ENCODE results near the gene GPR17.

The GPR17 gene

GRCh38 chr2:127650041-127650784 lies 4.3 kb downstream of the GPR17 start:
- ATAC-seq = peak; percentile 2; the same call in 1 of the 3 replicates
- TF ChIP-seq ZC3H10 (CRISPR knock-in tag; IDR thresholded peaks at IDR 0.05) = no peak
- TF ChIP-seq ARNTL (CRISPR knock-in tag; IDR thresholded peaks at IDR 0.05; ENCODE audit: borderline replicate concordance, low read depth) = no peak
- TF ChIP-seq SNAI2 (CRISPR knock-in tag; IDR thresholded peaks at IDR 0.05) = no peak
- no peak for TF ChIP-seq CREB5 (CRISPR knock-in tag; IDR thresholded peaks at IDR 0.05; ENCODE audit: low read depth)

- TF ChIP-seq SNAI2 (CRISPR knock-in tag; IDR thresholded peaks at IDR 0.05) (no peak), ZNF8 (CRISPR knock-in tag; IDR thresholded peaks at IDR 0.05) (no peak), PATZ1 (CRISPR knock-in tag; IDR thresholded peaks at IDR 0.05; ENCODE audit: borderline replicate concordance) (no peak), TOX (CRISPR knock-in tag; IDR thresholded peaks at IDR 0.05; ENCODE audit: borderline replicate concordance) (no peak), ZC3H10 (CRISPR knock-in tag; IDR thresholded peaks at IDR 0.05) (no peak), POU6F1 (CRISPR knock-in tag; IDR thresholded peaks at IDR 0.05; ENCODE audit: borderline replicate concordance, low read depth) (no peak), ISL1 (CRISPR knock-in tag; IDR thresholded peaks at IDR 0.05) (no peak), TSHZ2 (CRISPR knock-in tag; IDR thresholded peaks at IDR 0.05) (no peak), TCF4 (CRISPR knock-in tag; IDR thresholded peaks at IDR 0.05; ENCODE audit: borderline replicate concordance) (no peak), CSDC2 (CRISPR knock-in tag; IDR thresholded peaks at IDR 0.05) (no peak)
Observed at GRCh38 chr2:127650785-127651380, 4.9 kb downstream of the GPR17 start.

GRCh38 chr2:127651381-127651809 lies 5.4 kb downstream of the GPR17 start:
- TF ChIP-seq ISL1 (CRISPR knock-in tag; IDR thresholded peaks at IDR 0.05) (no peak), TOX (CRISPR knock-in tag; IDR thresholded peaks at IDR 0.05; ENCODE audit: borderline replicate concordance) (no peak)
- ATAC-seq = no peak

More at GRCh38 chr2:127650785-127651380, 4.9 kb downstream of the GPR17 start:
- ATAC-seq = no peak

GRCh38 chr2:127651971-127652550 lies 6.1 kb downstream of the GPR17 start:
- ATAC-seq = peak; percentile 65
- no peak for TF ChIP-seq GLIS3 (CRISPR knock-in tag; IDR thresholded peaks at IDR 0.05)
- no peak for TF ChIP-seq ZNF70 (CRISPR knock-in tag; IDR thresholded peaks at IDR 0.05)
- no peak for TF ChIP-seq ESRRG (CRISPR knock-in tag; IDR thresholded peaks at IDR 0.05)
- TF ChIP-seq ZFP3 (CRISPR knock-in tag; IDR thresholded peaks at IDR 0.05) = peak; percentile 17; the same call in 1 of the 2 replicates
- TF ChIP-seq PATZ1 (CRISPR knock-in tag; IDR thresholded peaks at IDR 0.05; ENCODE audit: borderline replicate concordance) = no peak
- TF ChIP-seq ZFP30 (CRISPR knock-in tag; IDR thresholded peaks at IDR 0.05) = no peak
- no peak for TF ChIP-seq PPARA (CRISPR knock-in tag; IDR thresholded peaks at IDR 0.05; ENCODE audit: borderline replicate concordance)
- TF ChIP-seq OSR1 (CRISPR knock-in tag; IDR thresholded peaks at IDR 0.05) = no peak
- TF ChIP-seq BACH2 (CRISPR knock-in tag; IDR thresholded peaks at IDR 0.05; ENCODE audit: borderline replicate concordance) = no peak
- TF ChIP-seq ZNF565 (CRISPR knock-in tag; conservative IDR thresholded peaks at IDR 0.05; ENCODE audit: low read depth) = 0 out of 2 replicates have a peak, but pooled peaks have one; percentile 33
- TF ChIP-seq RARB (CRISPR knock-in tag; IDR thresholded peaks at IDR 0.05) = no peak
- TF ChIP-seq SNAI2 (CRISPR knock-in tag; IDR thresholded peaks at IDR 0.05) = peak; percentile 13; the same call in 1 of the 2 replicates
- no peak for TF ChIP-seq ZC3H10 (CRISPR knock-in tag; IDR thresholded peaks at IDR 0.05)
- TF ChIP-seq ISL1 (CRISPR knock-in tag; IDR thresholded peaks at IDR 0.05) = no peak
- no peak for TF ChIP-seq ZNF8 (CRISPR knock-in tag; IDR thresholded peaks at IDR 0.05)
- no peak for TF ChIP-seq ARNTL (CRISPR knock-in tag; IDR thresholded peaks at IDR 0.05; ENCODE audit: borderline replicate concordance, low read depth)

Measured in SK-N-SH treated with all-trans-retinoic acid at 6 μM for 48 hours (cell line).